HCT116 (cell line): Measurements from ENCODE around the gene SYCP2. TPM values are rescaled to one million over a fixed set of nuclear protein-coding genes. Genes with fewer than 3 reads are reported as not detected.

Experiments
- ATAC-seq: fragments of 200-7000 bp; cut with Tn5 transposase; 2 replicates; pipeline ENCODE4 v1.9.1; 2020; ENCODE audit warnings: mild to moderate bottlenecking, moderate library complexity
- BruUV-seq: library from RNA; stranded (reverse); fragments of 400-500 nt; replicated peaks from 2 replicates; lab custom pipeline; 2021; lab: Mats Ljungman, UMichigan
- CTCF ChIA-PET: fragments of 300-600 bp; sonication (Branson Sonifier 250); formaldehyde crosslinking; loops from one replicate; lab custom pipeline; 2021; ENCODE audit warnings: antibody characterized with exemption; lab: Charles Lee
- POLR2A ChIA-PET: fragments of 300-600, 350-600 bp; sonication (Branson Sonifier 250); formaldehyde crosslinking; loops from one replicate; lab custom pipeline; 2021; ENCODE audit warnings: antibody characterized with exemption; lab: Charles Lee
- RAD21 ChIA-PET, 2 experiments: fragments of 300-600 bp; sonication (Branson Sonifier 250); formaldehyde crosslinking; loops; one replicate each; lab custom pipeline; 2023; ENCODE audit warnings: low total read pairs in 2 of 2; ENCODE audit not compliant: uncharacterized antibody in 2 of 2, unreplicated experiment in 2 of 2, low non-redundant PET in 1 of 2; lab: Charles Lee
- DNase-seq: peaks from one replicate; pipeline ENCODE4 v3.0.0-alpha.2; 2010; ENCODE audit warnings: low read depth, low spot score
- H2AFZ ChIP-seq: fragments of 200-600 bp; shearing (Covaris generic), sonication (generic); 2 replicates; pipeline ENCODE4 v1.6.1; 2017; ENCODE audit warnings: low read depth, mixed run types, mixed read lengths, antibody characterized with exemption, low read length; ENCODE audit not compliant: poor library complexity, severe bottlenecking
- H3K27ac ChIP-seq: 2 replicates; pipeline ENCODE4 v1.5.1; 2012; ENCODE audit warnings: low read depth, low read length
- H3K27me3 ChIP-seq: fragments of 200-600 bp; sonication (generic); 2 replicates; pipeline ENCODE4 v1.6.1; 2016; ENCODE audit warnings: mixed run types, low read length, mixed read lengths; ENCODE audit not compliant: insufficient read depth
- H3K36me3 ChIP-seq, 2 experiments: fragments of 200-500 bp in 1 of 2; fragments of 200-600 bp in 1 of 2; sonication (Bioruptor generic) in 1 of 2; sonication (generic) in 1 of 2; 2 replicates each; pipeline versions ENCODE4 v1.5.1 to v1.6.1; 2014 to 2016; ENCODE audit warnings: low read length in 2 of 2, inconsistent platforms in 1 of 2, mixed read lengths in 1 of 2, mixed run types in 1 of 2; ENCODE audit not compliant: insufficient read depth in 2 of 2, control insufficient read depth in 1 of 2
- H3K4me1 ChIP-seq, 2 experiments: fragments of 200-600 bp in 1 of 2; sonication (generic) in 1 of 2; 2 replicates each; pipeline versions ENCODE4 v1.5.1 to v1.6.1; 2012 to 2017; ENCODE audit warnings: low read length in 2 of 2, inconsistent platforms in 1 of 2, mild to moderate bottlenecking in 1 of 2, mixed read lengths in 1 of 2, mixed run types in 1 of 2, moderate library complexity in 1 of 2; ENCODE audit not compliant: insufficient read depth in 2 of 2, control insufficient read depth in 1 of 2
- H3K4me2 ChIP-seq: fragments of 200-600 bp; sonication (generic); 2 replicates; pipeline ENCODE4 v1.6.1; 2017; ENCODE audit warnings: mixed run types, low read length, mixed read lengths
- H3K4me3 ChIP-seq, 2 experiments: fragments of 200-600 bp in 1 of 2; sonication (generic) in 1 of 2; replicated peaks in 1 of 2; 2 replicates each; pipeline ENCODE4 v1.5.1; 2011 to 2016; ENCODE audit warnings: low read length in 2 of 2, control low read depth in 1 of 2, low read depth in 1 of 2, mild to moderate bottlenecking in 1 of 2, mixed read lengths in 1 of 2, mixed run types in 1 of 2
- H3K79me2 ChIP-seq: fragments of 200-600 bp; sonication (generic); 2 replicates; pipeline ENCODE4 v1.6.1; 2017; ENCODE audit warnings: mild to moderate bottlenecking, mixed run types, low read length, moderate library complexity, mixed read lengths; ENCODE audit not compliant: insufficient read depth
- H3K9ac ChIP-seq: fragments of 200-600 bp; sonication (generic); 2 replicates; pipeline ENCODE4 v1.6.1; 2016; ENCODE audit warnings: low read length, mixed read lengths
- H3K9me2 ChIP-seq: fragments of 200-600 bp; sonication (generic), shearing (Covaris generic); 2 replicates; pipeline ENCODE4 v1.6.1; 2017; ENCODE audit warnings: mixed run types, mild to moderate bottlenecking, moderate library complexity; ENCODE audit not compliant: insufficient read depth
- H3K9me3 ChIP-seq, 2 experiments: fragments of 200-500 bp in 1 of 2; fragments of 200-600 bp in 1 of 2; sonication (Bioruptor generic) in 1 of 2; sonication (generic) in 1 of 2; 2 replicates each; pipeline ENCODE4 v1.6.1; 2014 to 2017; ENCODE audit warnings: low read length in 2 of 2, mixed read lengths in 2 of 2, inconsistent platforms in 1 of 2, low read depth in 1 of 2, mild to moderate bottlenecking in 1 of 2, mixed run types in 1 of 2, moderate library complexity in 1 of 2; ENCODE audit not compliant: control insufficient read depth in 1 of 2, insufficient read depth in 1 of 2
- H4K20me1 ChIP-seq: fragments of 200-600 bp; sonication (generic), shearing (Covaris generic); 2 replicates; pipeline ENCODE4 v1.6.1; 2017; ENCODE audit warnings: mixed run types, mild to moderate bottlenecking, moderate library complexity; ENCODE audit not compliant: insufficient read depth
- CBX3 ChIP-seq: IDR thresholded peaks from 2 replicates; pipeline ENCODE4 v1.6.1; 2012; ENCODE audit warnings: low read depth
- CTCF ChIP-seq, 3 experiments: fragments of 200-600 bp in 1 of 3; sonication (generic) in 1 of 3; IDR thresholded peaks in 2 of 3; conservative IDR thresholded peaks in 1 of 3; 2 replicates each; pipeline ENCODE4 v1.5.1; 2012 to 2017; ENCODE audit warnings: low read depth in 2 of 3, low read length in 2 of 3, antibody characterized with exemption in 1 of 3, borderline replicate concordance in 1 of 3, control low read depth in 1 of 3, mild to moderate bottlenecking in 1 of 3, mixed read lengths in 1 of 3, mixed run types in 1 of 3, moderate library complexity in 1 of 3; ENCODE audit not compliant: insufficient read depth in 1 of 3
- EGR1 ChIP-seq: IDR thresholded peaks from 2 replicates; pipeline ENCODE4 v1.6.1; 2012; ENCODE audit warnings: low read depth
- JUND ChIP-seq: IDR thresholded peaks from 2 replicates; pipeline ENCODE4 v1.6.1; 2012
- MAX ChIP-seq: IDR thresholded peaks from 2 replicates; pipeline ENCODE4 v1.6.1; 2012
- POLR2AphosphoS5 ChIP-seq: IDR thresholded peaks from 2 replicates; pipeline ENCODE4 v1.6.1; 2011; ENCODE audit warnings: mild to moderate bottlenecking, low read depth, low read length, moderate library complexity
- SRF ChIP-seq: IDR thresholded peaks from 2 replicates; pipeline ENCODE4 v1.6.1; 2012; ENCODE audit warnings: low read depth
- TCF7L2 ChIP-seq: IDR thresholded peaks from 2 replicates; pipeline ENCODE4 v1.7.0; 2011; ENCODE audit warnings: borderline replicate concordance, inconsistent platforms; ENCODE audit not compliant: insufficient read depth, insufficient read length; ENCODE audit errors: extremely low read depth
- ZNF274 ChIP-seq: fragments of 200-500 bp; sonication (Bioruptor generic); IDR thresholded peaks from 2 replicates; pipeline ENCODE4 v1.6.1; 2014; ENCODE audit warnings: mild to moderate bottlenecking, low read depth, low read length, inconsistent platforms
- intact Hi-C: fragments of 100-400 bp; cut with micrococcal nuclease; formaldehyde crosslinking; loops from 2 replicates; pipeline ENCODE4 v1.10.0; 2022
- total RNA-seq: library from RNA; stranded (reverse); gene quantifications from one replicate; pipeline ENCODE4 v1.2.1, GENCODE V29; 2021; ENCODE audit not compliant: unreplicated experiment

Gene SYCP2
- total RNA-seq, 1 experiment from 2014 or later: 0.59 TPM

DNA sequence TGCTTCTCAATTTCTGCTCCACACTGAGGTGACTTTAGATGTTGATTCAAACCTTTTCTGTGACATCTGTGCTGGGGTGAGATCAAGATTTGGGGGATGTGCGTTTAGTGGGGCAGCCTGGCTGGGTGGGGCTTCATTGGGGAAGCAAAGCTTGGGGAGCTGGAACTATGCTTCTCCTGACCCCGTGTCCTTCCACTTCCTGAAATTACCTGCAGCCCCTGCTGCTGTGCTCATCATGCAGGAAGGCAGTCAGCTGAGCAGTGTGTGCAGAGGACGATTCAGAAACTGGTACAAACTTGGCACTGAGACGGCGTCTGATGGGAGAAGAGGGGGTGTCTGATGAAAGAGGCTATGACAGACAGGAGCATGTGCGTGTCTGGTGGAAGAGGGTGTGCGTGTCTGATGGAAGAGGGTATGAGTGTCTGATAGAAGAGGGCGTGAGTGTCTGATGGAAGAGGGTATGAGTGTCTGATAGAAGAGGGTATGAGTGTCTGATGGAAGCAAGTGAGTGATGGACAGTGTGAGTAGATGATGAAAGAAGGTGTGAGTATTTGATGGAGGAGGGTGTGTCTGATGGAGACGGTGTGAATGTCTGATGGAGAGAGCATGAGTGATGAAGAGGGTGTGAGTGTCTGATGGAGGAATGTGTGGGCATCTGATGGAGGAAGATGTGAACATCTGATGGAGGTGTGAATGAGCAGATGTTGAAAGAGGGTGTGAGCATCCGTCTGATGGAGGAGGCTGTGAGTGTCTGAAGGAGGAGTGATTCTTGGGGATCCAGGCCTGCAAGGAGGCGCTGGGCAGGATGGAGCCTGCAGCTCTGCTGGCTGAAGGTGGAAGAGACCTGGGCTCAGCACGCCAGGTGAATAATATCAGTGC lies 103.4 kb downstream of the SYCP2 start:
- no peak overlapping the region for H3K4me3 ChIP-seq
- H3K4me2 ChIP-seq: no peak overlapping the region
- RAD21 ChIA-PET: no interaction called here
- H3K9me3 ChIP-seq: no peaks in the 10 kb centered on the region
- no peaks in the 10 kb centered on the region for H3K9me2 ChIP-seq
- no peaks in the 10 kb centered on the region; a peak in 1 of 4 replicates for H3K4me1 ChIP-seq
- H2AFZ ChIP-seq: no peak overlapping the region
- CTCF ChIA-PET: no interaction called here
- POLR2A ChIA-PET: no interaction called here
- H3K27me3 ChIP-seq: peaks cover 20% of the 10 kb centered on the region
- H4K20me1 ChIP-seq: no peaks in the 10 kb centered on the region
- H3K36me3 ChIP-seq: no peaks in the 10 kb centered on the region
- no peaks in the 10 kb centered on the region for H3K79me2 ChIP-seq
- H3K27ac ChIP-seq: no peak overlapping the region
- intact Hi-C loops: no loop called here
- TF ChIP-seq CBX3 (no peak), MAX (no peak), JUND (no peak), ZNF274 (no peak), TCF7L2 (no peak), POLR2AphosphoS5 (no peak), SRF (no peak), EGR1 (no peak), CTCF (IDR thresholded peaks at IDR 0.05 in 2 of 3, conservative IDR thresholded peaks at IDR 0.05 in 1 of 3; ENCODE audit: borderline replicate concordance in 1 of 3, insufficient read depth in 1 of 3, low read depth in 2 of 3, low read length in 2 of 3) (no peak)
- TF ChIP-seq, all 23 proteins: peak for 0
- ATAC-seq (no peak), DNase-seq (no peak)
- no peak overlapping the region for H3K9ac ChIP-seq
- no TSS peak for BruUV-seq
